ENCODE measurements around the gene SLK.

DNA sequence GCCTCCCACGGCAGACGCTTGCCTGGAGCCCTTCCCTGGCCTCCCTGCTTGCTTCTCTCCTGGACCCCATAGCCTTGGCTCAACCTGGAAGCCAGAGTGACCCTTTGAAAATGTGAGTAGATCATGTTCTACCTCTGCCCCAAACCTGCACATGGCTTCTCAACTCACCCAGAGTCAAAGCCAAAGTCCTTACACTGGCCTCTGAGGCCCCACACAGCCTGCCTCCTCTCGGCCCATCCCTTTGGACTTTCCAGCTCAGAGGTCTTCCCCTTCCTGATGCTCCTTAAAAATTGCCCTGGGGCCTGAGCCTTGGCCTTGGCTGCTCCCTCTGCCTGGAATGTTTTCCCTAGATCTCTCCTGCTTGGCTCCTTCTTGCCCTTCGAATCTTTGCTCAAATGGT lies 86.3 kb downstream of the SLK start:
- TF ChIP-seq, protein P1, sequence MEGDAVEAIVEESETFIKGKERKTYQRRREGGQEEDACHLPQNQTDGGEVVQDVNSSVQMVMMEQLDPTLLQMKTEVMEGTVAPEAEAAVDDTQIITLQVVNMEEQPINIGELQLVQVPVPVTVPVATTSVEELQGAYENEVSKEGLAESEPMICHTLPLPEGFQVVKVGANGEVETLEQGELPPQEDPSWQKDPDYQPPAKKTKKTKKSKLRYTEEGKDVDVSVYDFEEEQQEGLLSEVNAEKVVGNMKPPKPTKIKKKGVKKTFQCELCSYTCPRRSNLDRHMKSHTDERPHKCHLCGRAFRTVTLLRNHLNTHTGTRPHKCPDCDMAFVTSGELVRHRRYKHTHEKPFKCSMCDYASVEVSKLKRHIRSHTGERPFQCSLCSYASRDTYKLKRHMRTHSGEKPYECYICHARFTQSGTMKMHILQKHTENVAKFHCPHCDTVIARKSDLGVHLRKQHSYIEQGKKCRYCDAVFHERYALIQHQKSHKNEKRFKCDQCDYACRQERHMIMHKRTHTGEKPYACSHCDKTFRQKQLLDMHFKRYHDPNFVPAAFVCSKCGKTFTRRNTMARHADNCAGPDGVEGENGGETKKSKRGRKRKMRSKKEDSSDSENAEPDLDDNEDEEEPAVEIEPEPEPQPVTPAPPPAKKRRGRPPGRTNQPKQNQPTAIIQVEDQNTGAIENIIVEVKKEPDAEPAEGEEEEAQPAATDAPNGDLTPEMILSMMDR (conservative IDR thresholded peaks at IDR 0.05; ENCODE audit: low read length) = no peak
- no peak for TF ChIP-seq EZH2phosphoT487 (IDR thresholded peaks at IDR 0.05; ENCODE audit: borderline replicate concordance, low read depth, low read length)
